ENCODE results near the gene SLC2A9.

The SLC2A9 gene

GRCh38 chr4:9946170-9946569 lies 75.1 kb downstream of the SLC2A9 start:
- no peak for DNase-seq (ENCODE audit: low read depth)
- TF ChIP-seq CTCF (IDR thresholded peaks at IDR 0.05; ENCODE audit: control insufficient read depth, insufficient read depth, low read depth, low read length, missing control alignments): no peak
- no peak overlapping the region for H3K4me3 ChIP-seq (ENCODE audit: control insufficient read depth, low read depth, low read length)

GRCh38 chr4:9944431-9945425 lies 76.6 kb downstream of the SLC2A9 start:
- no peak for DNase-seq (ENCODE audit: low read depth)
- TF ChIP-seq CTCF (IDR thresholded peaks at IDR 0.05; ENCODE audit: control insufficient read depth, insufficient read depth, low read depth, low read length, missing control alignments): no peak
- H3K4me3 ChIP-seq (ENCODE audit: control insufficient read depth, low read depth, low read length): no peak overlapping the region

GRCh38 chr4:9943761-9944160 lies 77.5 kb downstream of the SLC2A9 start:
- TF ChIP-seq CTCF (IDR thresholded peaks at IDR 0.05; ENCODE audit: control insufficient read depth, insufficient read depth, low read depth, low read length, missing control alignments): no peak
- no peak for DNase-seq (ENCODE audit: low read depth)
- no peak overlapping the region for H3K4me3 ChIP-seq (ENCODE audit: control insufficient read depth, low read depth, low read length)

- no peak overlapping the region for H3K4me3 ChIP-seq (ENCODE audit: control insufficient read depth, low read depth, low read length)
- no peak for TF ChIP-seq CTCF (IDR thresholded peaks at IDR 0.05; ENCODE audit: control insufficient read depth, insufficient read depth, low read depth, low read length, missing control alignments)
- DNase-seq (ENCODE audit: low read depth): no peak
Measured at GRCh38 chr4:9942921-9943600, 78.2 kb downstream of the SLC2A9 start.

- no peak for DNase-seq (ENCODE audit: low read depth)
- no peak overlapping the region for H3K4me3 ChIP-seq (ENCODE audit: control insufficient read depth, low read depth, low read length)
- TF ChIP-seq CTCF (IDR thresholded peaks at IDR 0.05; ENCODE audit: control insufficient read depth, insufficient read depth, low read depth, low read length, missing control alignments): no peak
Measured at GRCh38 chr4:9942139-9942538, 79.2 kb downstream of the SLC2A9 start.

- no peak for TF ChIP-seq CTCF (IDR thresholded peaks at IDR 0.05; ENCODE audit: control insufficient read depth, insufficient read depth, low read depth, low read length, missing control alignments)
- H3K4me3 ChIP-seq (ENCODE audit: control insufficient read depth, low read depth, low read length): no peak overlapping the region
- no peak for DNase-seq (ENCODE audit: low read depth)
Measured at GRCh38 chr4:9940041-9940440, 81.3 kb downstream of the SLC2A9 start.

All from AG09309 (cell line).